HG03457 (cell line): Measurements from ENCODE around the gene AFG3L2.

Source experiments
- ATAC-seq: cut with Tn5 transposase; IDR thresholded peaks from one replicate; pipeline ENCODE4 v1.9.1; 2021; ENCODE audit warnings: moderate number of reproducible peaks; ENCODE audit not compliant: unreplicated experiment

Gene AFG3L2

GRCh38 chr18:12306752-12307700 is 70.0 kb downstream of the AFG3L2 start:
- ATAC-seq, result no peak

GRCh38 chr18:12305930-12306629 is 70.9 kb downstream of the AFG3L2 start:
- ATAC-seq, result no peak

- no peak for ATAC-seq
Observed at GRCh38 chr18:12305211-12305610, 71.8 kb downstream of the AFG3L2 start.

- ATAC-seq, result no peak
Observed at GRCh38 chr18:12304351-12305210, 72.4 kb downstream of the AFG3L2 start.

- no peak for ATAC-seq
Observed at GRCh38 chr18:12302391-12303147, 74.5 kb downstream of the AFG3L2 start.

GRCh38 chr18:12301263-12302005 is 75.6 kb downstream of the AFG3L2 start:
- ATAC-seq, result no peak

GRCh38 chr18:12299862-12300261 is 77.2 kb downstream of the AFG3L2 start:
- ATAC-seq, result no peak

- no peak for ATAC-seq
Observed at GRCh38 chr18:12296457-12296856, 80.6 kb downstream of the AFG3L2 start.

- ATAC-seq, result no peak
Observed at GRCh38 chr18:12296087-12296403, 81.0 kb downstream of the AFG3L2 start.

GRCh38 chr18:12295389-12296086 is 81.5 kb downstream of the AFG3L2 start:
- no peak for ATAC-seq

- no peak for ATAC-seq
Observed at GRCh38 chr18:12293831-12294230, 83.2 kb downstream of the AFG3L2 start.

- ATAC-seq, result no peak
Observed at GRCh38 chr18:12291690-12292089, 85.3 kb downstream of the AFG3L2 start.

- no peak for ATAC-seq
Observed at GRCh38 chr18:12291161-12291560, 85.9 kb downstream of the AFG3L2 start.

- no peak for ATAC-seq
Observed at GRCh38 chr18:12290086-12290485, 86.9 kb downstream of the AFG3L2 start.

- ATAC-seq, result no peak
Observed at GRCh38 chr18:12288403-12288755, 88.6 kb downstream of the AFG3L2 start.

GRCh38 chr18:12287684-12288402 is 89.2 kb downstream of the AFG3L2 start:
- no peak for ATAC-seq

GRCh38 chr18:12287131-12287681 is 89.8 kb downstream of the AFG3L2 start:
- no peak for ATAC-seq

GRCh38 chr18:12283666-12284065 is 93.4 kb downstream of the AFG3L2 start:
- ATAC-seq, result no peak
